PC-3 (cell line): ENCODE measurements around the gene TAB3. TPM values are rescaled to one million over a fixed set of nuclear protein-coding genes. Genes with fewer than 3 reads are reported as not detected.
"Not testable (repeated sequence)": the region's sequence is repeated elsewhere in the genome, so short reads cannot be mapped to it uniquely, and the experiment has no call there.

Experiments
- ATAC-seq: fragments of 200-7000 bp; cut with Tn5 transposase; 2 replicates; pipeline ENCODE4 v1.9.1; 2020; ENCODE audit warnings: mild to moderate bottlenecking, moderate library complexity
- BruUV-seq: library from RNA; stranded (reverse); fragments of 400-500 nt; replicated peaks from 2 replicates; lab custom pipeline; 2021; lab: Mats Ljungman, UMichigan
- CTCF ChIA-PET: fragments of 300-600 bp; sonication (Branson Sonifier 250); formaldehyde crosslinking; loops from one replicate; lab custom pipeline; 2022; ENCODE audit warnings: antibody characterized with exemption; lab: Charles Lee
- POLR2A ChIA-PET: fragments of 300-600 bp; sonication (Branson Sonifier 250); formaldehyde crosslinking; loops from one replicate; lab custom pipeline; 2022; ENCODE audit warnings: antibody characterized with exemption; ENCODE audit not compliant: unreplicated experiment; lab: Charles Lee
- DNase-seq: peaks from one replicate; pipeline ENCODE4 v3.0.0-alpha.2; 2015
- H2AFZ ChIP-seq: fragments of 300-600 bp; sonication (generic); 2 replicates; pipeline ENCODE4 v1.6.0; 2016; ENCODE audit warnings: antibody characterized with exemption, low read length
- H3F3A ChIP-seq: fragments of 300-600 bp; sonication (generic); one replicate; pipeline ENCODE4 v1.6.0; 2017; ENCODE audit warnings: antibody characterized with exemption, low read length, control low read depth, mild to moderate bottlenecking; ENCODE audit not compliant: unreplicated experiment
- H3K27ac ChIP-seq: fragments of 300-600 bp; sonication (generic); 2 replicates; pipeline ENCODE4 v1.5.1; 2016; ENCODE audit warnings: mild to moderate bottlenecking, low read length
- H3K27me3 ChIP-seq: fragments of 300-600 bp; sonication (generic); 2 replicates; pipeline ENCODE4 v1.6.1; 2016; ENCODE audit warnings: low read length, mixed read lengths
- H3K36me3 ChIP-seq: fragments of 300-600 bp; sonication (generic); 2 replicates; pipeline ENCODE4 v1.6.1; 2016; ENCODE audit warnings: low read depth, mixed run types, low read length, mixed read lengths
- H3K4me1 ChIP-seq: fragments of 300-600 bp; sonication (generic); 2 replicates; pipeline ENCODE4 v1.5.1; 2016; ENCODE audit warnings: low read length; ENCODE audit not compliant: insufficient read depth
- H3K4me2 ChIP-seq: fragments of 300-600 bp; sonication (generic); 2 replicates; pipeline ENCODE4 v1.6.0; 2016; ENCODE audit warnings: low read length
- H3K4me3 ChIP-seq: fragments of 300-600 bp; sonication (generic); 2 replicates; pipeline ENCODE4 v1.5.1; 2016; ENCODE audit warnings: mild to moderate bottlenecking, low read length, mixed read lengths
- H3K79me2 ChIP-seq: fragments of 300-600 bp; sonication (generic); 2 replicates; pipeline ENCODE4 v1.6.1; 2017; ENCODE audit warnings: low read length, mixed read lengths
- H3K9ac ChIP-seq: fragments of 300-600 bp; sonication (generic); 2 replicates; pipeline ENCODE4 v1.6.0; 2016; ENCODE audit warnings: mild to moderate bottlenecking, low read length
- H3K9me2 ChIP-seq: fragments of 300-600 bp; sonication (generic); replicated peaks from 2 replicates; pipeline ENCODE4 v1.6.1; 2016; ENCODE audit warnings: mixed run types, low read length, mixed read lengths
- H3K9me3 ChIP-seq: fragments of 300-600 bp; sonication (generic); 2 replicates; pipeline ENCODE4 v1.6.1; 2016; ENCODE audit warnings: low read length, mixed read lengths
- H4K20me1 ChIP-seq: fragments of 300-600 bp; sonication (generic); 2 replicates; pipeline ENCODE4 v1.6.1; 2016; ENCODE audit warnings: low read length, mixed read lengths
- CTCF ChIP-seq: fragments of 300-600 bp; sonication (generic); conservative IDR thresholded peaks from 2 replicates; pipeline ENCODE4 v1.5.1; 2017; ENCODE audit warnings: antibody characterized with exemption, low read depth, mild to moderate bottlenecking, low read length
- EZH2 ChIP-seq: fragments of 300-600 bp; sonication (generic); IDR thresholded peaks from one replicate; pipeline ENCODE4 v1.6.1; 2017; ENCODE audit warnings: antibody characterized with exemption, mild to moderate bottlenecking, low read length; ENCODE audit not compliant: unreplicated experiment
- EZH2phosphoT487 ChIP-seq: fragments of 300-600 bp; sonication (generic); IDR thresholded peaks from 2 replicates; pipeline ENCODE4 v1.6.1; 2018; ENCODE audit warnings: mild to moderate bottlenecking, antibody characterized with exemption, low read length, borderline replicate concordance
- intact Hi-C: fragments of 100-400 bp; cut with micrococcal nuclease; formaldehyde crosslinking; loops from 2 replicates; pipeline ENCODE4 v1.9.0; 2023
- total RNA-seq: library from RNA; depleted of rRNA; stranded (reverse); fragments of >200 nt; gene quantifications from 2 replicates; pipeline ENCODE4 v1.2.3, GENCODE V29; 2014

The TAB3 gene
- total RNA-seq, 1 experiment from 2014 or later, result 18.6 TPM

GRCh38 chrX:30798810-30799209 is 90.2 kb downstream of the TAB3 start:
- no peak overlapping the region for H3K4me3 ChIP-seq
- no peak overlapping the region for H2AFZ ChIP-seq
- ChIA-PET POLR2A (no interaction called here), CTCF (no interaction called here)
- ATAC-seq (no peak), DNase-seq (no peak)
- no peaks in the 10 kb centered on the region for H3K27me3 ChIP-seq
- H3K79me2 ChIP-seq, result no peaks in the 10 kb centered on the region
- intact Hi-C loops, result no loop called here
- no peak overlapping the region for H3K27ac ChIP-seq
- H3F3A ChIP-seq, result no peaks in the 10 kb centered on the region
- no peaks in the 10 kb centered on the region for H3K36me3 ChIP-seq
- TF ChIP-seq EZH2phosphoT487 (no peak), CTCF (no peak), EZH2 (no peak)
- no peaks in the 10 kb centered on the region for H3K4me1 ChIP-seq
- H3K9me2 ChIP-seq, result no peaks in the 10 kb centered on the region
- BruUV-seq, result no TSS peak
- H3K4me2 ChIP-seq, result no peak overlapping the region
- H3K9ac ChIP-seq, result no peak overlapping the region
- H4K20me1 ChIP-seq, result no peaks in the 10 kb centered on the region
- no peaks in the 10 kb centered on the region for H3K9me3 ChIP-seq

- H3K4me3 ChIP-seq, H3F3A ChIP-seq, intact Hi-C loops, POLR2A ChIA-PET, H3K9ac ChIP-seq, H3K27me3 ChIP-seq, CTCF ChIA-PET, H3K27ac ChIP-seq, H4K20me1 ChIP-seq, H3K36me3 ChIP-seq, ATAC-seq, H3K4me1 ChIP-seq, BruUV-seq, H3K9me3 ChIP-seq, H3K4me2 ChIP-seq, H2AFZ ChIP-seq, H3K79me2 ChIP-seq, H3K9me2 ChIP-seq, DNase-seq: not testable (repeated sequence)
Observed at GRCh38 chrX:30797301-30797700, 91.8 kb downstream of the TAB3 start.

- Histone ChIP-seq H3K4me3 (no peak overlapping the region), H3K4me1 (no peaks in the 10 kb centered on the region), H3K27ac (no peak overlapping the region), H3K9me3 (no peaks in the 10 kb centered on the region), H3K79me2 (no peaks in the 10 kb centered on the region), H2AFZ (no peak overlapping the region), H3K27me3 (no peaks in the 10 kb centered on the region), H3K9ac (no peak overlapping the region), H3K36me3 (no peaks in the 10 kb centered on the region), H3K9me2 (no peaks in the 10 kb centered on the region), H3K4me2 (no peak overlapping the region), H4K20me1 (no peaks in the 10 kb centered on the region), H3F3A (no peaks in the 10 kb centered on the region)
- intact Hi-C loops, result no loop called here
- no TSS peak for BruUV-seq
- ChIA-PET CTCF (no interaction called here), POLR2A (no interaction called here)
- DNase-seq, result no peak
- TF ChIP-seq EZH2phosphoT487, result no peak
- no peak for TF ChIP-seq CTCF
- TF ChIP-seq EZH2, result no peak
- no peak for ATAC-seq
Observed at GRCh38 chrX:30795981-30796958, 92.8 kb downstream of the TAB3 start.
